ENCODE data around the gene HOXB3. TPM values are rescaled to one million over a fixed set of nuclear protein-coding genes. Genes with fewer than 3 reads are reported as not detected.

The HOXB3 gene
- total RNA-seq, 4 donors from 2014 or later, result 0.97 to 14.1 (median 3.9) TPM

DNA sequence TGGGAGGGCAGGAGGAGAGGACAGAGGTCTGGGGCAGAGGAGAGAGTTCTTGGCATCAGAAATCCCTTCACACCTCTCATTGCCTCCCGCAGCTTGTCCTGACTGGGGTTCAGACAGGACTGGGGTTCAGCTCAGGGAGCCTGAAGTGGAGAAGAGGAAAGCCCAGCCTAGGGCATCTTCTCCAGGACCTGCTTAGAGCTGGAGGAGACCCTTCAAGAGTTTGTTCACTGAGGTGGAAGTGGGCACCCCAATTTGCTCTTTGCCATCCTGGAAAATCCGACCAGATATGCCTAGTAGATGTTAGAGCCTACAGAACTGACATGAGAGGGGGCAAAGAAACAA lies 2.0 kb downstream of the HOXB3 start:
- no peak for DNase-seq (ENCODE audit: low spot score in 2 of 2)
- intact Hi-C loops (cut with DNase I; ENCODE audit: low total_unique reads), result no loop called here
- TF ChIP-seq, protein P1, sequence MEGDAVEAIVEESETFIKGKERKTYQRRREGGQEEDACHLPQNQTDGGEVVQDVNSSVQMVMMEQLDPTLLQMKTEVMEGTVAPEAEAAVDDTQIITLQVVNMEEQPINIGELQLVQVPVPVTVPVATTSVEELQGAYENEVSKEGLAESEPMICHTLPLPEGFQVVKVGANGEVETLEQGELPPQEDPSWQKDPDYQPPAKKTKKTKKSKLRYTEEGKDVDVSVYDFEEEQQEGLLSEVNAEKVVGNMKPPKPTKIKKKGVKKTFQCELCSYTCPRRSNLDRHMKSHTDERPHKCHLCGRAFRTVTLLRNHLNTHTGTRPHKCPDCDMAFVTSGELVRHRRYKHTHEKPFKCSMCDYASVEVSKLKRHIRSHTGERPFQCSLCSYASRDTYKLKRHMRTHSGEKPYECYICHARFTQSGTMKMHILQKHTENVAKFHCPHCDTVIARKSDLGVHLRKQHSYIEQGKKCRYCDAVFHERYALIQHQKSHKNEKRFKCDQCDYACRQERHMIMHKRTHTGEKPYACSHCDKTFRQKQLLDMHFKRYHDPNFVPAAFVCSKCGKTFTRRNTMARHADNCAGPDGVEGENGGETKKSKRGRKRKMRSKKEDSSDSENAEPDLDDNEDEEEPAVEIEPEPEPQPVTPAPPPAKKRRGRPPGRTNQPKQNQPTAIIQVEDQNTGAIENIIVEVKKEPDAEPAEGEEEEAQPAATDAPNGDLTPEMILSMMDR (IDR thresholded peaks at IDR 0.05), result no peak
- no peak for TF ChIP-seq POLR2A (IDR thresholded peaks at IDR 0.05)
- WGBS, 2 donors, result 67 to 86% methylated on average over 2 of the region's 2 CpGs
- no peak overlapping the region for H3K4me3 ChIP-seq (ENCODE audit: low read depth, poor library complexity, severe bottlenecking)

GRCh38 chr17:48587276-48588073 lies 2.6 kb downstream of the HOXB3 start:
- WGBS, 2 donors, result 73 to 76% methylated on average over 5 of the region's 5 CpGs
- DNase-seq (ENCODE audit: low spot score in 2 of 2), result no peak

DNA sequence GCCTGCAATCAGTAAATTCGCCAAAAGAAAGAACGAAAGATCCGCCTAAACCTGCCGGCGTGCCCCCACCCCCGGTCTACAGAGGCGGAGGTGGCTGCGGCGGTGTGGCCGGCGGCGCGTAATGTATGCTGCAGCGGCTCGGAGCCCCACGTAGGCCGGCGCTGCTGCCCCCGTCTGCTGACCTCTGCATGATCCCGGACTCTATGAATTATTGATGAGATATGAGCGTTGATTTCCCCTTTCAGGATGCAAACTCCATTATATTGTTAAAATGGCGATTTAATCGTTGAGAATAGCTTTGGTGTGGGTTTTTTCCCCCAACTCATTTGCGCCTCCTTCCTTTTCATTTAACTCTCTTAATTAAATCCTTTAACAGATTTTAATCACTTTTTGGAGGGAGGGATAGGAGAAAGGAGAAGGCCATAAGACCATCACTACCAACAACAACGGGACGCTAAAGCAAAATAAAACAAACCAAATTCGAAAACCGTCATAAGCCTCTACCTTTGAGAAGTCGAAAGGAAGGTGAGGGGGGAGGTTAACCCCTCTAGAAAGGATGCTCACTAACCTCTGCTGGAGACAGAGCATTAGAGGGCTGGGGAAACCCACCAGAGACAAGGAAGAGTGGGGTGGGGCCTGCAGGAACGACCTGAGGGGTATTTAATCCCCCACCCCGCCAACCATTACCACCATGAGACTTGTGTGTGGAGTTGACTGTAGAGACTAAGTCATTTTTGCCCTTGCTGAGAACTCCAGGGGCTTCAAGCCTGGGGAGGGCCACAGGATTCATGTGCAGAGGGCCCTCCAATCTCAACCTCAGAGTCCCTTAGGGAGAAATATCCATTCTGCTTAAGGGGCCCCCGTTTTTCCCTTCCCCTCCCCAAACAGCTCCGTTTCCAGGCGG lies 3.4 kb downstream of the HOXB3 start:
- WGBS, 2 donors, result 39 to 47% methylated on average over 34 of the region's 34 CpGs
- H3K4me3 ChIP-seq (ENCODE audit: low read depth, poor library complexity, severe bottlenecking), result no peak overlapping the region
- no peak for DNase-seq (ENCODE audit: low spot score in 2 of 2)
- intact Hi-C loops (cut with DNase I; ENCODE audit: low total_unique reads), result no loop called here
- TF ChIP-seq, protein P1 (IDR thresholded peaks at IDR 0.05), result no peak
- TF ChIP-seq POLR2A (IDR thresholded peaks at IDR 0.05), result no peak

More at GRCh38 chr17:48587276-48588073, 2.6 kb downstream of the HOXB3 start:
- TF ChIP-seq, protein P1 (IDR thresholded peaks at IDR 0.05), result no peak
- TF ChIP-seq POLR2A (IDR thresholded peaks at IDR 0.05), result no peak
- intact Hi-C loops (cut with DNase I; ENCODE audit: low total_unique reads), result no loop called here
- no peak overlapping the region for H3K4me3 ChIP-seq (ENCODE audit: low read depth, poor library complexity, severe bottlenecking)

GRCh38 chr17:48584223-48584741 lies 5.8 kb downstream of the HOXB3 start:
- intact Hi-C loops (cut with DNase I; ENCODE audit: low total_unique reads), result no loop called here
- TF ChIP-seq POLR2A (IDR thresholded peaks at IDR 0.05), result no peak
- TF ChIP-seq, protein P1 (IDR thresholded peaks at IDR 0.05), result no peak
- no peak overlapping the region for H3K4me3 ChIP-seq (ENCODE audit: low read depth, poor library complexity, severe bottlenecking)
- no peak for DNase-seq (ENCODE audit: low spot score in 2 of 2)
- 28 to 29% methylated on average over 2 of the region's 2 CpGs for WGBS, 2 donors

GRCh38 chr17:48583708-48584222 lies 6.3 kb downstream of the HOXB3 start:
- intact Hi-C loops (cut with DNase I; ENCODE audit: low total_unique reads), result no loop called here
- TF ChIP-seq, protein P1 (IDR thresholded peaks at IDR 0.05), result no peak
- TF ChIP-seq POLR2A (IDR thresholded peaks at IDR 0.05), result no peak
- 62 to 69% methylated on average over 3 of the region's 3 CpGs for WGBS, 2 donors

More at GRCh38 chr17:48583708-48584222, 6.3 kb downstream of the HOXB3 start:
- DNase-seq (ENCODE audit: low spot score in 2 of 2), result no peak
- H3K4me3 ChIP-seq (ENCODE audit: low read depth, poor library complexity, severe bottlenecking), result no peak overlapping the region
